ENCODE data around the gene FDX2. TPM values are rescaled to one million over a fixed set of nuclear protein-coding genes. Genes with fewer than 3 reads are reported as not detected.

FDX2 gene
- total and polyA plus RNA-seq, 2 experiments from 2014 or later: 24.9 to 49.3 TPM

GRCh38 chr19:10346509-10346908 is 30.7 kb upstream of the FDX2 start:
- Histone ChIP-seq H3K4me3 (no peak overlapping the region), H3K36me3 (replicated peaks; ENCODE audit: insufficient read depth, low read depth) (no peaks in the 10 kb centered on the region), H3K4me1 (ENCODE audit: insufficient read depth) (no peaks in the 10 kb centered on the region), H3K79me2 (no peaks in the 10 kb centered on the region), H3K9me3 (ENCODE audit: low read depth) (no peaks in the 10 kb centered on the region), H3K27me3 (no peaks in the 10 kb centered on the region), H3K4me2 (no peak overlapping the region), H3K27ac (peak overlapping the region; percentile 52), H3K9me2 (replicated peaks; ENCODE audit: insufficient read depth) (no peaks in the 10 kb centered on the region), H2AFZ (no peak overlapping the region), H4K20me1 (ENCODE audit: insufficient read depth, poor library complexity, severe bottlenecking) (no peaks in the 10 kb centered on the region)
- TF ChIP-seq EZH2phosphoT487 (IDR thresholded peaks at IDR 0.05; ENCODE audit: low read depth, severe bottlenecking, unreplicated experiment) (no peak), EZH2 (IDR thresholded peaks at IDR 0.05; ENCODE audit: borderline replicate concordance) (no peak)
- TF ChIP-seq, protein P1, sequence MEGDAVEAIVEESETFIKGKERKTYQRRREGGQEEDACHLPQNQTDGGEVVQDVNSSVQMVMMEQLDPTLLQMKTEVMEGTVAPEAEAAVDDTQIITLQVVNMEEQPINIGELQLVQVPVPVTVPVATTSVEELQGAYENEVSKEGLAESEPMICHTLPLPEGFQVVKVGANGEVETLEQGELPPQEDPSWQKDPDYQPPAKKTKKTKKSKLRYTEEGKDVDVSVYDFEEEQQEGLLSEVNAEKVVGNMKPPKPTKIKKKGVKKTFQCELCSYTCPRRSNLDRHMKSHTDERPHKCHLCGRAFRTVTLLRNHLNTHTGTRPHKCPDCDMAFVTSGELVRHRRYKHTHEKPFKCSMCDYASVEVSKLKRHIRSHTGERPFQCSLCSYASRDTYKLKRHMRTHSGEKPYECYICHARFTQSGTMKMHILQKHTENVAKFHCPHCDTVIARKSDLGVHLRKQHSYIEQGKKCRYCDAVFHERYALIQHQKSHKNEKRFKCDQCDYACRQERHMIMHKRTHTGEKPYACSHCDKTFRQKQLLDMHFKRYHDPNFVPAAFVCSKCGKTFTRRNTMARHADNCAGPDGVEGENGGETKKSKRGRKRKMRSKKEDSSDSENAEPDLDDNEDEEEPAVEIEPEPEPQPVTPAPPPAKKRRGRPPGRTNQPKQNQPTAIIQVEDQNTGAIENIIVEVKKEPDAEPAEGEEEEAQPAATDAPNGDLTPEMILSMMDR (IDR thresholded peaks at IDR 0.05; ENCODE audit: poor library complexity): no peak
- no peak for DNase-seq (ENCODE audit: low spot score)
- 78% methylated on average over 10 of the region's 10 CpGs for WGBS (ENCODE audit: low lambda C conversion rate, missing lambda C conversion rate)

DNA sequence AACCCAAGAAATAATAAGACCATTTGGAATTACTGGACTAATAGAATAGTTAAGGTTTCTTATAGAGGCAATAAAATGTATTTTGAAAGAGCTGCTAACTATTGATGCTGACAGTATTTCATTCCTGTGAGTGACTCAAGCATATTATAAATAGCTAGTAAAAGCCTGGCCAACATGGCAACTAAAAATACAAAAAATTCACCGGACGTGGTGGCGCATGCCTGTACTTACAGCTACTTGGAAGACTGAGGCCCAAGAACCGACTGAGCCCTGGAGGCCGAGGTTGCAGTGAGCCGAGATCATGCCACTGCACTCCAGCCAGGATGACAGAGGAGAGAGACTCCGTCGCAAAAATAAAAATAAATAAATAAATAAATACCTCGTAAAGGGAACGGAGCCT is 29.0 kb upstream of the FDX2 start:
- Histone ChIP-seq H3K79me2 (no peaks in the 10 kb centered on the region), H3K27me3 (no peaks in the 10 kb centered on the region), H2AFZ (no peak overlapping the region), H3K4me2 (no peak overlapping the region), H3K9me3 (ENCODE audit: low read depth) (no peaks in the 10 kb centered on the region), H3K27ac (no peak overlapping the region), H4K20me1 (ENCODE audit: insufficient read depth, poor library complexity, severe bottlenecking) (no peaks in the 10 kb centered on the region), H3K4me1 (ENCODE audit: insufficient read depth) (no peaks in the 10 kb centered on the region), H3K36me3 (replicated peaks; ENCODE audit: insufficient read depth, low read depth) (no peaks in the 10 kb centered on the region), H3K4me3 (no peak overlapping the region), H3K9me2 (replicated peaks; ENCODE audit: insufficient read depth) (no peaks in the 10 kb centered on the region)
- no peak for TF ChIP-seq EZH2 (IDR thresholded peaks at IDR 0.05; ENCODE audit: borderline replicate concordance)
- no peak for TF ChIP-seq EZH2phosphoT487 (IDR thresholded peaks at IDR 0.05; ENCODE audit: low read depth, severe bottlenecking, unreplicated experiment)
- TF ChIP-seq, protein P1 (IDR thresholded peaks at IDR 0.05; ENCODE audit: poor library complexity): no peak
- WGBS (ENCODE audit: low lambda C conversion rate, missing lambda C conversion rate): 89% methylated on average over 10 of the region's 10 CpGs
- DNase-seq (ENCODE audit: low spot score): no peak

GRCh38 chr19:10343495-10343894 is 27.7 kb upstream of the FDX2 start:
- H3K27me3 ChIP-seq: no peaks in the 10 kb centered on the region
- no peaks in the 10 kb centered on the region for H3K9me3 ChIP-seq (ENCODE audit: low read depth)
- no peaks in the 10 kb centered on the region for H4K20me1 ChIP-seq (ENCODE audit: insufficient read depth, poor library complexity, severe bottlenecking)
- TF ChIP-seq EZH2 (IDR thresholded peaks at IDR 0.05; ENCODE audit: borderline replicate concordance) (no peak), EZH2phosphoT487 (IDR thresholded peaks at IDR 0.05; ENCODE audit: low read depth, severe bottlenecking, unreplicated experiment) (no peak)
- TF ChIP-seq, protein P1 (IDR thresholded peaks at IDR 0.05; ENCODE audit: poor library complexity): no peak
- H3K79me2 ChIP-seq: no peaks in the 10 kb centered on the region
- DNase-seq (ENCODE audit: low spot score): no peak
- no peaks in the 10 kb centered on the region for H3K9me2 ChIP-seq (replicated peaks; ENCODE audit: insufficient read depth)
- H2AFZ ChIP-seq: no peak overlapping the region
- H3K4me2 ChIP-seq: no peak overlapping the region
- WGBS (ENCODE audit: low lambda C conversion rate, missing lambda C conversion rate): 90% methylated on average over 2 of the region's 2 CpGs
- no peak overlapping the region for H3K4me3 ChIP-seq
- no peaks in the 10 kb centered on the region for H3K36me3 ChIP-seq (replicated peaks; ENCODE audit: insufficient read depth, low read depth)
- no peaks in the 10 kb centered on the region for H3K4me1 ChIP-seq (ENCODE audit: insufficient read depth)
- H3K27ac ChIP-seq: no peak overlapping the region

GRCh38 chr19:10339977-10340376 is 24.2 kb upstream of the FDX2 start:
- no peak for DNase-seq (ENCODE audit: low spot score)
- Histone ChIP-seq H3K9me2 (replicated peaks; ENCODE audit: insufficient read depth) (no peaks in the 10 kb centered on the region), H2AFZ (no peak overlapping the region), H3K27ac (no peak overlapping the region), H3K36me3 (replicated peaks; ENCODE audit: insufficient read depth, low read depth) (no peaks in the 10 kb centered on the region), H3K27me3 (no peaks in the 10 kb centered on the region), H3K9me3 (ENCODE audit: low read depth) (no peaks in the 10 kb centered on the region), H3K4me1 (ENCODE audit: insufficient read depth) (no peaks in the 10 kb centered on the region), H3K4me3 (no peak overlapping the region), H3K4me2 (no peak overlapping the region), H4K20me1 (ENCODE audit: insufficient read depth, poor library complexity, severe bottlenecking) (no peaks in the 10 kb centered on the region), H3K79me2 (no peaks in the 10 kb centered on the region)
- TF ChIP-seq, protein P1 (IDR thresholded peaks at IDR 0.05; ENCODE audit: poor library complexity): no peak
- TF ChIP-seq EZH2 (IDR thresholded peaks at IDR 0.05; ENCODE audit: borderline replicate concordance) (no peak), EZH2phosphoT487 (IDR thresholded peaks at IDR 0.05; ENCODE audit: low read depth, severe bottlenecking, unreplicated experiment) (no peak)
- WGBS (ENCODE audit: low lambda C conversion rate, missing lambda C conversion rate): 92% methylated on average over 5 of the region's 5 CpGs
